Activated T-cell treated with anti-CD3 and anti-CD28 coated beads, Interleukin-2, amount 50 U/mL, for 1 hour (primary cell): Measurements from ENCODE around the gene GPR68.

ENCODE experiments used
- DNase-seq: peaks from one replicate; pipeline ENCODE4 v3.0.0-alpha.2; 2020

Gene GPR68

DNA sequence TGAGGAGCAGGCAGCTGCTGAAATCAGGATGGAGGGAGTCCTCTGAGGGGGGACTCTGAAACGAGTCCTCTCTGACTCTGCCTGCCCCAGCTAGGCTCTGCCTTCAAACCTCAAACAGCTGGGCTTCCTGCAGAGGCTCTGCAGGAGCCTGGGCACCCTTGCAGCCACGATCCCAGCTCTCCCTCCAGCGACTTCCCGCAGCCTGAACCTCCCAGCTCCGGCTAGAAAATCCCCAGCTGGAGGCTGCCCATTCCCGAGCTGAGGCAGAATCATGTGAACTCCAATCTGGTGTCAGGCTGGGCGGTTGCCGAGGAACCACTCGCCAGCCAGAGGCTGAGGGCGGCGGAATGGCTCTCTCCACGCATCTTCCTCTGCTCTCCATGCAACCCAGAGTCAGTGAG, at the start of gene GPR68:
Gene GPR68 (minus strand): TSS at position 204 of the 401 bp plus-strand sequence. CDS start 9,654 bp downstream, outside the sequence.
- peak; percentile 42 for DNase-seq

DNA sequence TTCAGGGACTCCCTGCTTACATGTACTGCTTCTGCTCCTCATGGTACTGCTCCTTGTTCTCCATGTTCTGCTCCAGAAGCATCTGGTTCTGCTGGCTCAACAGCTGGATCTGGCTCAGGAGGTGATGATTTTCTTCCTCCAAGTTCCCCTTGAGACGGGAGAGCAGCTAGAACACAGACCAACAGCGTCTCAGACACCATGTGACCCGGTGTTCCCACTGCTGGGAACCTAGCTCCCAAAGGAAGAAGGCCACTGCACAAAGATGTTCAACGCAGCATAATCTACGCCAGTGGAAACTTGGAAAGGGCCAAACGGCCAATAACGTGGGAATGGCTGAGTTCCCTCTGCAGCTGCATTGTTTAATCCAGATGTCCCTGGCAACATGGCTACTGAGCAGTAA, 49.6 kb upstream of the GPR68 start:
- no peak for DNase-seq

GRCh38 chr14:91293281-91293680, 48.8 kb upstream of the GPR68 start:
- no peak for DNase-seq

DNA sequence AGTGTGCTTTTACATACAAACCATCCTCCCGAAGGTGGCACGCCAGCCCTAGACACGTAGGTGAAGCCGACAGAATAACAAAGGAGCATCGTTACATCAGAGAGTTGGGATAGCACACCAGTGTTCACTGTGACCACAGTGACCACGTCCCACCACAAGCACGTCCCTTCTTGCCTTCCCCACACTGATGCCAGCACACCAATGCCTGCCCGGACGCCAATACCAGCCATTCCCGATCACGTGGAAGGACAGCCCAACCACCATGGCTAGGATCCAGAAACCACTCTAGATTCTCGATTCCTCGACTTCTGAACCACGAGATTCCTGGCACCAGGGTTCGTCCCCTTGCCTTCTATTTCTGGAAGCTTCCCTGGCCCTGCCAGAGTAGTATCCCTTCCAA, 48.0 kb upstream of the GPR68 start:
- no peak for DNase-seq

DNA sequence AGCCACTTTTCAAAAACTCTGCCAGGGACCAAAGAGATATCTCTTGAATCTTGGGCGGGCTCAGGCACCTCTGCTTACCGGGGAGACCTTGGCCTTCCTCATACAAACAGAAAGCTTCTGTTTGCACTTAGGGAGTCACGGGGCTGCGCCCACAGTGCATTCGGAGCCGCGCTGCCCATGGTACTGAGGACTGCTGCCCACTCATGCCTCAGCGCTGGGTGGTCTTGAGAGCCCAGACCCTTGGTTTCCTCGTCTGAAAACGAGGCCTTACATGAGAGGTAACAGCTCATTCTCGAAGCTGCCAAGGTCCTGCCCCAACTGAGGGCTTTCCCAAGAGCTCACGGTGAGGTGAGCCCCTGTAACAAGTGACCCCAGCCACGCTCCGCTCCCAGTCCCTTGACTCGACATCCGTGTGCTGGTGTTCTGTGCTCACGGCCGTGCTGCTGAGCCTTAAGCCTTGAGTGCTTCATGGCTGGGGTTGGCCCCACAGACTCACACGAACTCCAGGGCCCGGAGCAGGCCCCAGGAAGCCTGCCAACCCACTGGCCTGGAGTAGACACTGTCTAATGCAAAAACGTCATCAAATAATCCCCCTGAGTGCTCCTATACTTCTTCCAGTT, 47.4 kb upstream of the GPR68 start:
- DNase-seq = no peak

GRCh38 chr14:91290986-91291385, 46.5 kb upstream of the GPR68 start:
- DNase-seq = no peak

DNA sequence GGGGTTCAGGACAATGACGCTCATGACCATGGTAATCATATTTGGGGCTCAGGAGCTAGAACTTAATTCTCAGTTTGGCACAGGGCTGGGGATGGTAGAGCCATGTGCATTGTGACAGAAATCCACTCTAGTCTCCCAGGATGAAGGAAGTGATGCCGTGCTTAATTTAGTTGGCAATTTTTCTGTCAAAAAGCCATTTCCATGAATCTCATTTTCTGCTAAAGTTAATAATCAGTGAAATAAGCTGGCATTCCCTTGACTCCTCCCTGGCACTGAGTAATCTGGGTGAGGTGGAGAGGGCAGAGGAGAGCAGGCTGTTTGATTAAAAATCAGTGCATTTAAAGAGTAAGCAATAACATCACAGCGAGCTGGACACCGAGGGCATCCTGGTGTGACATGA, 45.0 kb upstream of the GPR68 start:
- no peak for DNase-seq

GRCh38 chr14:91288876-91289275, 44.4 kb upstream of the GPR68 start:
- no peak for DNase-seq

DNA sequence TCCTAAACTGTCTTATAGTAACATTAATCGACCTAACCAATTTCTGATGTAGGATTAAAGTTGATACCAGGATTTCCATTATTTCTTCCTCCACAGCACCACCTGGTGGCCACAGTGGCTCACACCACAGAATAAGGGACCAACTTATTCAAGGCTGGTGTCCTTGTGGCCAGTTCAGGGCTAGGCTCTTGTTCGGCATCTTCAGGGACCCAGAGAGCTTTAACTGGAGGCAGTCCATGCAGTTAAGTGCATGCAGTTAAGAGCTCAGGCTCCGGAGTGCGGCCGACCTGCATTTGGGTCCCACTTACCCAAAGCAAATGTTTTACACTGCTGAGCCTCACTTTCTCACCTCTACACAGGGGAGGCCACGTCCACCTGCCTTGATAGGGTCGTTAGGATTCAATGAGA, 42.0 kb upstream of the GPR68 start:
- peak; percentile 84 for DNase-seq

GRCh38 chr14:91284791-91285548, 40.5 kb upstream of the GPR68 start:
- DNase-seq = no peak

DNA sequence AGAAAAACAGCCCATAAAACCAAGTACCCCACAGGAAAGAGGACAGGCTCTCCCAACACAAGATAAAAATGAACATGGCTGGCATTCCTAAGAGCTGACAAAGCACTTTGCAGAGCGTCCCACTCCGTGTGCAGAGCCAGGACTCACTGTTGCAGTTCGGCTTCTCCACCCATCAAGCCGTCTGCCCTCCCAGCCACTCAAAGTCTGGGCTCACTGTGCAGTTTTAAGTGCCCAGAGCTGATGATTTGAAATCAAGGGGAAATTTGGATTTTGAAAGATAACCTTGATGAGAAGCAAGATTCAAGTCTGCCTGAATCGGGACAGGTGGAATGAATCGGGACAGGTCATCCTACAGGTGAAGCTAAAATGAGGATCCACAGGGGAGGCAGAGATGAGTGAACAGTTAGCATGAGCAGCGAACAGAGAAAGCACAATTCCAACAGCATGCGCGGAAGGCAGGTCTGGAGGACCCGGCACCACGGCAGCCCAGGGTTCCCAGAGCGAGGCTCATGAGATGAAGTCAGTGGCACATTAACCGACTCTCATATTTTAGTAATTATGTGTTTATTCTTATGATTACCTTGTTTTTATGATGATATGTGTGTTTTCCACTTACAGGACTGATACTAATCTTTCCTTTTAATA, 39.8 kb upstream of the GPR68 start:
- DNase-seq = no peak

GRCh38 chr14:91283666-91284065, 39.2 kb upstream of the GPR68 start:
- DNase-seq = no peak

GRCh38 chr14:91282954-91283645, 38.6 kb upstream of the GPR68 start:
- no peak for DNase-seq

DNA sequence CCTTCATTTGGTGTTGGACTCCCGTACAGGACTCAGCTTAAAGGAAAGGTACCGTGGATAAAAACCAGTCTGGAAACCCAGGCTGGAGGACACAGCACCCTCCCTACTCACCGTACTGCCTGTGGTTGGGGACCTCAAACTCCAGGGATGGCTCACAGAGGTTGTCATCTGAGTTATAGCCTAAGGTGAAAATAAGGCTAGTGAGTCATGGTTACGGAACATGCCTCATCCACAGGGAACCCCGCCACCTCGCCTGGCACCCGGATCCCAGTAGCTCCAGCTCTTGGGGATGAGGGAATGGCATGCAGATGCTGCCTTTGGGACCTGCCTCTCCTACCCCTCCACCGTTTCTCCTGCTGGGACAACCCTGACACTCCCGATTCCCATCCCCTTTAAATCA, 36.8 kb upstream of the GPR68 start:
- DNase-seq = no peak

- DNase-seq = no peak
These were observed 35.6 kb upstream of the GPR68 start for GRCh38 chr14:91280129-91280528.

DNA sequence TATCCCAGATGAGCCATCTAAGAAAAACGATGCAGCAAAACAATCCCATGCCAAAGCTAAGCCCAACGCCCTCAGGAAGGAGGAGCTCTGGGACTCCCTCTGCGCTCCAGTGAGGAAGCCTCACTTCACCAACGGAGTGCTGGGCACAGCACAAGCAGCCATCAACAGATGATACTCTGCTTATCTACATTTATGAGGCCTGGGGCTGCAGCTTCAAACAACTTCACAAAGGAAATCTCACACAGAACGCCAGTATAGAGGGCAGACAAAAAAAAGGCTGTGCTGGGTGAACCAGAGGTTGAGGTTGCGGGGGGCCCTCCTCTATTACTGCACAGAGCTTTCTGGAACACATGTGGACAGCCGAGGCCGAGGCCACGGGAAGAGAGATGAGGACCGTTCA, 34.9 kb upstream of the GPR68 start:
- no peak for DNase-seq

- no peak for DNase-seq
These were observed 33.8 kb upstream of the GPR68 start for GRCh38 chr14:91278383-91278715.

GRCh38 chr14:91277546-91278382, 33.3 kb upstream of the GPR68 start:
- no peak for DNase-seq

GRCh38 chr14:91274796-91275195, 30.3 kb upstream of the GPR68 start:
- no peak for DNase-seq

DNA sequence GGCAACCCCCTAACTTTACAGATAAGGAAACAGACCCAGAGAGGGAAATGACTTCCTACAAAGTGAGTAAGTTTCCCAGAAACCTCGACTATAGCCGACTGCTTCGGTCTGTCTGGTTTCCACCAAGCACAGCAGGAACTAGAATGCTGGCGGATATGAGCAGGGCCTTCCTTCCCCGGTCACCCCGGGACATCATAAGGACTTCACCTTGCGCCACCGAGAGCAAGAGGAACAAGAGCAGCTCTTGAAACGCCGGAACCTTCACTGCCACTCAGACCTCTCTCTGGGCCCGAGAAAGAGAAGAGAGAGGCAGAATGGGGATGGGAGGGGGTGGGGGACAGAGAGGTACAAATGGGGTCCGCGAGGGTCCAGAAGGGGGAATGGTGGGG, 29.4 kb upstream of the GPR68 start:
- no peak for DNase-seq

GRCh38 chr14:91273273-91273884, 28.9 kb upstream of the GPR68 start:
- DNase-seq = no peak
